SK-N-SH (cell line): ENCODE data around the gene KANK4. TPM values are rescaled to one million over a fixed set of nuclear protein-coding genes. Genes with fewer than 3 reads are reported as not detected.
"Not testable (repeated sequence)": the region's sequence is repeated elsewhere in the genome, so short reads cannot be mapped to it uniquely, and the experiment has no call there.

ENCODE experiments used
- CTCF ChIA-PET: fragments of 300-600, 350-600 bp; formaldehyde crosslinking; extraction: SDS; loops from one replicate; lab custom pipeline; 2021; lab: Yijun Ruan, JAX
- POLR2A ChIA-PET: fragments of 350-600 bp; sonication (Branson Sonifier 250); formaldehyde crosslinking; extraction: SDS; loops from one replicate; lab custom pipeline; 2020; ENCODE audit warnings: antibody characterized with exemption, inconsistent platforms; lab: Yijun Ruan, JAX
- DNase-seq: peaks from one replicate; pipeline ENCODE4 v3.0.0; 2012
- H2AFZ ChIP-seq: fragments of 200-600 bp; sonication (generic); 2 replicates; pipeline ENCODE4 v1.8.1; 2016; ENCODE audit warnings: antibody characterized with exemption, mild to moderate bottlenecking, low read depth
- H3F3A ChIP-seq: fragments of 200-600 bp; sonication (generic); replicated peaks from 2 replicates; pipeline ENCODE3; 2016; ENCODE audit warnings: antibody characterized with exemption, mild to moderate bottlenecking; ENCODE audit not compliant: insufficient read depth
- H3K27ac ChIP-seq, 2 experiments: fragments of 200-500 bp in 1 of 2; fragments of 200-600 bp in 1 of 2; sonication (Bioruptor generic) in 1 of 2; sonication (generic), shearing (Covaris generic) in 1 of 2; 2 replicates each; pipeline versions ENCODE4 v1.5.1 to v1.6.1; 2014 to 2016; ENCODE audit warnings: low read depth in 2 of 2, inconsistent platforms in 1 of 2, low read length in 1 of 2, mild to moderate bottlenecking in 1 of 2, mixed read lengths in 1 of 2
- H3K27me3 ChIP-seq: fragments of 200-600 bp; sonication (generic), shearing (Covaris generic); 2 replicates; pipeline ENCODE4 v1.6.1; 2016; ENCODE audit warnings: mixed run types; ENCODE audit not compliant: insufficient read depth
- H3K36me3 ChIP-seq, 2 experiments: fragments of 200-500 bp in 1 of 2; fragments of 200-600 bp in 1 of 2; sonication (Bioruptor generic) in 1 of 2; sonication (generic) in 1 of 2; replicated peaks in 1 of 2; 2 replicates each; pipeline versions ENCODE3 to v1.5.1; 2014 to 2016; ENCODE audit warnings: low read length in 1 of 2, mild to moderate bottlenecking in 1 of 2; ENCODE audit not compliant: insufficient read depth in 2 of 2, control insufficient read depth in 1 of 2
- H3K4me1 ChIP-seq, 2 experiments: fragments of 200-500 bp in 1 of 2; fragments of 200-600 bp in 1 of 2; sonication (Bioruptor generic) in 1 of 2; sonication (generic), shearing (Covaris generic) in 1 of 2; 2 replicates each; pipeline versions ENCODE4 v1.5.1 to v1.6.1; 2014 to 2016; ENCODE audit warnings: low read depth in 1 of 2, low read length in 1 of 2, mixed run types in 1 of 2; ENCODE audit not compliant: insufficient read depth in 2 of 2, control insufficient read depth in 1 of 2
- H3K4me2 ChIP-seq: fragments of 200-600 bp; sonication (generic), shearing (Covaris generic); 2 replicates; pipeline ENCODE4 v1.6.1; 2017; ENCODE audit warnings: mixed run types
- H3K4me3 ChIP-seq, 2 experiments: fragments of 200-500 bp in 1 of 2; fragments of 200-600 bp in 1 of 2; sonication (Bioruptor generic) in 1 of 2; sonication (generic), shearing (Covaris generic) in 1 of 2; 2 replicates each; pipeline versions ENCODE4 v1.5.1 to v1.8.1; 2014 to 2016; ENCODE audit warnings: low read depth in 2 of 2, inconsistent platforms in 1 of 2, low read length in 1 of 2, mild to moderate bottlenecking in 1 of 2, mixed read lengths in 1 of 2, moderate library complexity in 1 of 2
- H3K79me2 ChIP-seq: fragments of 200-600 bp; sonication (generic); 2 replicates; pipeline ENCODE4 v1.8.1; 2017; ENCODE audit warnings: mild to moderate bottlenecking; ENCODE audit not compliant: insufficient read depth
- H3K9ac ChIP-seq: fragments of 200-600 bp; sonication (generic); 2 replicates; pipeline ENCODE4 v1.6.1; 2017; ENCODE audit warnings: mixed run types
- H3K9me2 ChIP-seq: fragments of 200-600 bp; sonication (generic); 2 replicates; pipeline ENCODE4 v1.6.1; 2017; ENCODE audit warnings: mixed run types
- H3K9me3 ChIP-seq: fragments of 200-600 bp; sonication (generic); 2 replicates; pipeline ENCODE4 v1.6.1; 2017; ENCODE audit warnings: mixed run types, mild to moderate bottlenecking, moderate library complexity
- H4K20me1 ChIP-seq: fragments of 200-600 bp; sonication (generic); 2 replicates; pipeline ENCODE4 v1.6.1; 2017; ENCODE audit warnings: mild to moderate bottlenecking, mixed run types; ENCODE audit not compliant: insufficient read depth
- EP300 ChIP-seq, 2 experiments: IDR thresholded peaks; 2 replicates each; pipeline versions ENCODE4 v1.4.0 to v1.6.1; 2012; ENCODE audit warnings: borderline replicate concordance in 1 of 2, low read depth in 1 of 2, low read length in 1 of 2
- EZH2phosphoT487 ChIP-seq: fragments of 200-600 bp; sonication (generic); IDR thresholded peaks from 2 replicates; pipeline ENCODE4 v1.6.1; 2017; ENCODE audit warnings: low read depth, mixed run types, mild to moderate bottlenecking, antibody characterized with exemption, moderate library complexity, borderline replicate concordance
- JUND ChIP-seq: IDR thresholded peaks from 2 replicates; pipeline ENCODE4 v1.4.0; 2012
- MAX ChIP-seq: IDR thresholded peaks from 2 replicates; pipeline ENCODE4 v1.4.0; 2012; ENCODE audit warnings: low read depth
- MEF2A ChIP-seq: IDR thresholded peaks from 2 replicates; pipeline ENCODE4 v1.4.0; 2012; ENCODE audit warnings: low read depth, borderline replicate concordance
- MXI1 ChIP-seq: IDR thresholded peaks from 2 replicates; pipeline ENCODE4 v1.6.1; 2012; ENCODE audit warnings: mild to moderate bottlenecking, low read depth, low read length, improper control_type of control experiment
- POLR2AphosphoS5 ChIP-seq: IDR thresholded peaks from 2 replicates; pipeline ENCODE4 v1.6.1; 2012; ENCODE audit warnings: low read depth, low read length
- RAD21 ChIP-seq: IDR thresholded peaks from 2 replicates; pipeline ENCODE4 v1.6.1; 2012; ENCODE audit warnings: mild to moderate bottlenecking, low read length
- REST ChIP-seq: IDR thresholded peaks from 2 replicates; pipeline ENCODE4 v1.6.1; 2012; ENCODE audit warnings: mild to moderate bottlenecking, low read depth, low read length, moderate library complexity
- RFX5 ChIP-seq: IDR thresholded peaks from 2 replicates; pipeline ENCODE4 v1.6.1; 2012; ENCODE audit warnings: mild to moderate bottlenecking, improper control_type of control experiment, low read length
- RXRA ChIP-seq: IDR thresholded peaks from 2 replicates; pipeline ENCODE4 v1.4.0; 2012; ENCODE audit warnings: low read depth, mild to moderate bottlenecking, borderline replicate concordance
- SIN3A ChIP-seq: IDR thresholded peaks from 2 replicates; pipeline ENCODE4 v1.6.1; 2012; ENCODE audit warnings: low read depth, mild to moderate bottlenecking, low read length, moderate library complexity, borderline replicate concordance
- TEAD4 ChIP-seq: IDR thresholded peaks from 2 replicates; pipeline ENCODE4 v1.4.0; 2012; ENCODE audit warnings: mild to moderate bottlenecking, borderline replicate concordance; ENCODE audit not compliant: insufficient read depth
- ZBTB33 ChIP-seq: IDR thresholded peaks from 2 replicates; pipeline ENCODE4 v1.4.0; 2012; ENCODE audit warnings: low read depth, borderline replicate concordance
- WGBS: methylation state at CpG from one replicate; pipeline ENCODE4 v1.1.6; 2017; ENCODE audit warnings: low lambda C conversion rate; 5-methylcytosine and 5-hydroxymethylcytosine counted together
- polyA plus RNA-seq, 3 experiments: library from polyadenylated mRNA; depleted of rRNA; stranded (reverse); fragments of >200 nt; gene quantifications; 2 replicates each; pipeline ENCODE4 v1.2.3, GENCODE V29; 2012

KANK4 gene
- polyA plus RNA-seq, 1 of the 3 experiments (the other 2 are of a cell fraction): not detected

GRCh38 chr1:62222321-62222720 lies 96.9 kb downstream of the KANK4 start:
- Histone ChIP-seq H3K9me3 (no peaks in the 10 kb centered on the region), H4K20me1 (no peaks in the 10 kb centered on the region), H3K27me3 (no peaks in the 10 kb centered on the region), H3K4me2 (no peak overlapping the region), H3K4me3 (no peak overlapping the region), H3F3A (no peaks in the 10 kb centered on the region), H3K4me1 (no peaks in the 10 kb centered on the region), H3K79me2 (no peaks in the 10 kb centered on the region), H2AFZ (no peak overlapping the region), H3K9me2 (no peaks in the 10 kb centered on the region), H3K36me3 (no peaks in the 10 kb centered on the region), H3K9ac (no peak overlapping the region), H3K27ac (no peak overlapping the region)
- ChIA-PET POLR2A (no interaction called here), CTCF (interaction anchor here (0.9 kb wide), 1 partner anchor 62 kb away, joined by 3 read pairs; no protein-coding TSS in a partner anchor)
- no peak for DNase-seq
- 75% methylated on average over 7 of the region's 9 CpGs for WGBS
- TF ChIP-seq RXRA (no peak), MAX (no peak), ZBTB33 (no peak), POLR2AphosphoS5 (no peak), MEF2A (no peak), EP300 (IDR thresholded peaks at IDR 0.05; ENCODE audit: borderline replicate concordance in 1 of 2, low read depth in 1 of 2, low read length in 1 of 2) (no peak), JUND (no peak), SIN3A (no peak), TEAD4 (no peak), EZH2phosphoT487 (no peak), RFX5 (no peak), REST (no peak)

GRCh38 chr1:62221171-62221570 lies 98.1 kb downstream of the KANK4 start:
- no peaks in the 10 kb centered on the region for H3K4me1 ChIP-seq
- no peak overlapping the region for H3K9ac ChIP-seq
- H3K9me3 ChIP-seq: no peaks in the 10 kb centered on the region
- 72% methylated on average over 1 of the region's 1 CpG for WGBS
- H3K27me3 ChIP-seq: no peaks in the 10 kb centered on the region
- H3K27ac ChIP-seq: no peak overlapping the region
- no peak overlapping the region for H3K4me2 ChIP-seq
- H3K79me2 ChIP-seq: no peaks in the 10 kb centered on the region
- no peak overlapping the region for H2AFZ ChIP-seq
- ChIA-PET CTCF (interaction anchor here (0.6 kb wide), 1 partner anchor 11 kb away, joined by 3 read pairs; no protein-coding TSS in a partner anchor), POLR2A (no interaction called here)
- no peaks in the 10 kb centered on the region for H3K9me2 ChIP-seq
- DNase-seq: no peak
- H4K20me1 ChIP-seq: no peaks in the 10 kb centered on the region
- H3K4me3 ChIP-seq: no peak overlapping the region
- H3F3A ChIP-seq: no peaks in the 10 kb centered on the region
- TF ChIP-seq ZBTB33 (no peak), SIN3A (no peak), RAD21 (no peak), EP300 (IDR thresholded peaks at IDR 0.05; ENCODE audit: borderline replicate concordance in 1 of 2, low read depth in 1 of 2, low read length in 1 of 2) (no peak), MXI1 (no peak)
- H3K36me3 ChIP-seq: no peaks in the 10 kb centered on the region

- DNase-seq, CTCF ChIA-PET, H3K4me1 ChIP-seq, H3K9me3 ChIP-seq, H3K27ac ChIP-seq, H3K9ac ChIP-seq, H3F3A ChIP-seq, H4K20me1 ChIP-seq, H3K4me3 ChIP-seq, H3K4me2 ChIP-seq, H3K27me3 ChIP-seq, H3K36me3 ChIP-seq, H3K79me2 ChIP-seq, POLR2A ChIA-PET, H2AFZ ChIP-seq, H3K9me2 ChIP-seq: not testable (repeated sequence)
- 71% methylated on average over 9 of the region's 9 CpGs for WGBS
These were observed 98.8 kb downstream of the KANK4 start for GRCh38 chr1:62220456-62220855.
